Activated CD4-positive, alpha-beta T cell treated with anti-CD3 and anti-CD28 coated beads, Interleukin-2, amount 50 U/mL, for 24 hours (primary cell): ENCODE measurements around the gene MAGEF1.

Experiments
- DNase-seq, 2 donors: peaks; one replicate each; pipeline ENCODE4 v3.0.0-alpha.2; 2020; ENCODE audit warnings: low read depth in 1 of 2, low spot score in 1 of 2

Gene MAGEF1

GRCh38 chr3:184691397-184692231 lies 20.2 kb downstream of the MAGEF1 start:
- DNase-seq, result no peak

DNA sequence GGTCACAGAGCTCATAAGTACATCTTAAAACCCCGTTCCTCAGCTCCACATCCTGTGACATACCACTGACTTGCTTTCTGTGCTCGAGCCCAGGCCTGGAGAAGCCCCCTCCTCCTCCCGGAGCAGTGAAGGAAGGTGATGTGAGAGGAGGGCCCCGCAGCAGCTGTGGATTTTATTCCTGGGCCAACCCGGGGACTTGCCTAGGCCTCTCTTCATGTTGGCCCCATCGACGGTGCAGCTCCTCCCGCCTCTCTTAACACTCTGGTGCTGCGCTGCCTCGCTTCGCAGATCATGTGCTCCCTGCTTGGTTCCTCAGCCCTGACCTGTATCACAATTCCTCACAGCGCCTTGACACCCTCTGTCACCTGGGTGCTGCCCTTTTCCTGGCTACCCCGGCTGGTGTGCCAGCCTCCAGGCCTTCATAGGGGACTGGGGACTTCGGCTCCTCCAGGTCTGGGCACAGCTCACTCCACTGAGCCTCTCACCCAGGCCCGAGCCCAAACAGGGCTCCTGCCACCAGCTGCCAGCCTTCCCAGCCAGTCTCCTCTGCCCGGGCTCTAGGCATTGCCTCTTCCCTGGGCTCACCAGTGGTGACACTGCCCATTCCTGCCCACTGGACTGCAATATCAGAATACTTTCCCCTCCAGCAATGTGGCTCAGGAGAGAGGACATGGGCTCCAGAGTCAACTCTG lies 21.5 kb downstream of the MAGEF1 start:
- DNase-seq, result no peak

DNA sequence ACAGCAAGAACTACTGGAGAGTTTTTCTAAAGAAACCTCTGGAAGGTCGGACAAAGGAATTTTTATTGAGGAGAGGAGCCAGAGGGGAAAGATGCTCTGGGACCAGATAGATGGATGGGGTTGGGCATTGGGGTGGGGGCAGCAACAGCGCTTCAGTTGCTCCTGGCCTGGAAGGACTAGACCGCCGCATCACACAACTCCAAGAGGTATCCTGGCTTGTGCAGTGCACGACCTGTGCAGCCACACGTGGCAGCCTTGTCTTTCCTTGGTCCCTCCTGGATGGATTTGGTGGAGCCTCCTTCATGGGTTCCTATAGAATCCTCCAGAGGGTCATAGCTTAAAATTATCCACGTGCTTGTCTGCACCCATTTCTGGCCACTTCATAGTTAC lies 23.0 kb downstream of the MAGEF1 start:
- no peak for DNase-seq

- DNase-seq, result no peak
Measured at GRCh38 chr3:184688251-184688881, 23.5 kb downstream of the MAGEF1 start.

GRCh38 chr3:184687363-184688015 lies 24.4 kb downstream of the MAGEF1 start:
- no peak for DNase-seq

DNA sequence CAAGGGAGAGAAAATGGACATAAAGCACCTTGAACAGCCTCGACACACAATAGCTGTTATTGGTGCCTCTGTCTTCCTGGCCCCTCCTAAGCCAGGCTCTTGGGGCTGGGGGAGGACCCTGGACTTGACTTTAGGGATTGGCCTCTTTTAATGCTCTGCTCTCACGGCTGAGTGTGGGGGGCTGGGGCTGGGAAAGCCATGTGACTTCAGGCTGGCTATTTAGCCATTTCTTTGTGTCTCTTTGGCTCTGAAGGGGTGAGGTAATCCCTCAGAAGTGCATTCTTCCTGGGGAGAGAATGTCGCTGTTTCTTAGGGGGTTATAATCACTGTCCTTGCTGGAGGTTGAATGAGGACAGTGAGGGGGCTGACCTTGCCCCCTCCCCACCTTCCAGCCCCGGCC lies 26.2 kb downstream of the MAGEF1 start:
- no peak for DNase-seq

DNA sequence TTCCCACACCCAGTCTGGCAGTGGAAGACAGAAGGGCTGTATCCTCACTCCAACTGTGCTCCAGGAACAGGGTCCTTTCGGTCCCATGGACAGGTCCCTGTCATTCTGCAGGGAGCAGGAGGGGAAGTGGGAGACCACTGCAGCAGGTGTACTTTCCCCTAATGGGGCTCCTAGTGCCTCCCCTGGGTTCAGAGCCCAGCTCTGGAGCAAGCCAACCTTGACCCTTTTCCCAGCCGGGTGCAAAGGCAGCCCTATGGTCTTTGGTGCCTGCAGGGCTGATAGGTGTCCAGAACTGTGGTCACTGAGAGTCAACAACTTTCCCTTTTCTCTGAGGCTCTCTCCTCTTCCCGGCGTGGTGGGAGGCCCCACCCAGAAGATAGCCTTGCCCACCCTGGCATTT lies 26.8 kb downstream of the MAGEF1 start:
- DNase-seq, result no peak

DNA sequence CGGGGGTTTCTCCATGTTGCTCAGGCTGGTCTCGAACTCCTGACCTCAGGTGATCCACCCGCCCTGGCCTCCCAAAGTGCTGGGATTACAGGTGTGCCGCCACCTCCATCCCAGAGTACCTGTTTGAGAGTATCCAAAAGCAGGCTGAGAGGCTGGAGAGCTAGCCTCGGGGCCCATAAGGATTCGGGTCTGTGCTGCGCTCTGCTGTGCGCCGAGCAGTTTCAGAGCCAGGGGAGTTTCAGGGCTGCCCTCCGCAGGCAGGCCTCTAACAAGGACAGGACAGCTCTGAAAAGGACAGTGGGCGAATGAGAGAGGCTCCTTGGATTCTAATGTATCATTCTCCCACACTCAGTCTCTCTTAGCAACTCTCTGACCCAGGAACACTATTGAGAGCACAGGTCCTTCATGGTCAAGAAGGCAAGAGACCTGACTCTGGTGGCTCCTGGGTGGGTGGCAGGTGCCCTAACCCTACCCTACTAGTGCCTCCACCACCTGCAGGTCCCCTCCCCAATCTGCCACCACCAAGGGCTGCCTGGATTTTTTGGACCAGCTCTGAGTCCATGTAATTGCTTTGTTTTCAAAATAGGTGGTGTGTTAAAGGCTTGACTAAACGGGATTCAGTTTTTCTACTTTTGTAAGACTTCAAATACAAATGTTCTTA lies 27.8 kb downstream of the MAGEF1 start:
- DNase-seq, result no peak

DNA sequence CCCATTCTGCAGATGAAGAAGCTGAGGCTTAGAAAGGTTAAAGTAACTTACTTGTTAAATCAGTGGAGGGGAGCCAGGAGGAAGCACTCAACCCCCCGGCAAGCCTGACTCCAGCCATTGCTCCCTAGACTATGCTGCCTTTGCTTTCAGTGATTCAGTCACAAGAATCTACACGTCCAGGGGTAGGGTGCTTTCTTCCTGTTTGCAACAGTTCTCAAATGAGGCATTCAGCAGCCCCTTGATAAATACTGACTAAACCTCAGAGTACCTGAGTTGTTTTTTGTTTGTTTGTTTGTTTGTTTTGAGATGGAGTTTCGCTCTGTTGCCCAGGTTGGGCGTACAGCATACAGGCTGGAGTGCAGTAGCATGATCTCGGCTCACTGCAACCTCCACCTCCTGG lies 28.6 kb downstream of the MAGEF1 start:
- DNase-seq, result no peak

DNA sequence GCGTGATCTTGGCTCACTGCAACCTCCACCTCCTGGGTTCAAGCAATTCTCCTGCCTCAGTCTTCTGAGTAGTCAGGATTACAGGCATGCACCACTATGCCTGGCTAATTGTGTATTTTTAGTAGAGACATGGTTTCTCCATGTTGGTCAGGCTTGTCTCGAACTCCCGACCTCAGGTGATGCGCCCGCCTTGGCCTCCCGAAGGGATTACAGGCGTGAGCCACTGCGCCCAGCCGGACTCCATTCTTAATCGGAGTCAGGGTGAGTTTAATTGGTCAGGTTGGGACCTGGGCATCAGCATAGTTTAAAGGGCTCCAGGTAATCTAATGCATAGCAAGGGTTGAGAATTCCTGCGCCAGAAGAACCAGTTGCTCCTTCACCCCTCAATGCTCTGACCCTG lies 29.2 kb downstream of the MAGEF1 start:
- no peak for DNase-seq

- DNase-seq, result no peak
Measured at GRCh38 chr3:184680385-184681345, 31.2 kb downstream of the MAGEF1 start.

GRCh38 chr3:184679056-184679816 lies 32.6 kb downstream of the MAGEF1 start:
- no peak for DNase-seq

- no peak for DNase-seq
Measured at GRCh38 chr3:184678317-184679055, 33.4 kb downstream of the MAGEF1 start.

- no peak for DNase-seq
Measured at GRCh38 chr3:184677344-184678316, 34.2 kb downstream of the MAGEF1 start.

DNA sequence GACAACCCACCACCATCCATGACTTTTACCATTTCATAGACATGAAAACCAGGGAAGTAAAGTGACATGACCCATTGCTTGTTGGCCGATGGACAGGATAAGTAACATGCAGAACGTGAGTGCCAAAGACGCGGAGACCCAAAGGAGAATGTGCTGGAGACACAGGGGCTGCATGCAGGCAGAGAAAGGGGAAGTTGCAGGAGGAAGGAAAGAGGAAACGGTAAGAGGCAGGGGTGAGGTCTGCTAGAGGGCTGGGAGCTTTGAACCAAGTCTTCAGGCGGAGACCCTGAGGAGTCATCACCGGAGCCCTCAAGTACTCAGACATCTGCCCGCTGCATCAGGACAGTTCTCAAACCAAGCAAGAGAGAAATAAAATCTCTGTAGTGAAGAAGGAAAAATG lies 34.9 kb downstream of the MAGEF1 start:
- DNase-seq, result no peak

DNA sequence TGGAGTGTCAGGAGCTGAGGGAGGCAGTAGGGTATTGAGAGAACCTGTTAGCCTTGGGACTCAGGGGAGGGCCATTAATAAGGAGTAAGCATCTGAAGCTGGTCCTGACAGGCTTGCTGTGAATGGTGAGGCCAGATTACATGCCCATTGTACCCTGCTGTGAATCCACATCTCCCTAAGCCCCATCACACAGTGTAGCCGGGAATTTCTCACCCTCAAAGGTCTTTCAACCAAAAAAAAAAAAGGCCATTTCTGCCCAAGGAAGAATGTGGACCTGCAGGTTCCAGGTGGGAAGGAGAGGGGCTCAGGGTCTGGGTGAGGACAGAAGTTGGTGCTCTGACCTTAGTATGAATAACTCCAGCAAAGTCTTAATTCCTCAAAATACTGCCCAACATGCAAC lies 37.2 kb downstream of the MAGEF1 start:
- no peak for DNase-seq
